ENCODE data around the gene CTNNA2.

The CTNNA2 gene

GRCh38 chr2:80303909-80304837, 791.3 kb downstream of the CTNNA2 start, which contains the start of gene LRRTM1:
LRRTM1 (minus strand) TSS chr2:80304752; CDS start chr2:80303819, 933 bp downstream.
- DNase-seq (ENCODE audit: low read depth in 2 of 2, low spot score in 1 of 2) = no peak

- DNase-seq (ENCODE audit: low read depth in 2 of 2, low spot score in 1 of 2) = no peak
Measured at GRCh38 chr2:80311304-80311703, 798.5 kb downstream of the CTNNA2 start.

DNA sequence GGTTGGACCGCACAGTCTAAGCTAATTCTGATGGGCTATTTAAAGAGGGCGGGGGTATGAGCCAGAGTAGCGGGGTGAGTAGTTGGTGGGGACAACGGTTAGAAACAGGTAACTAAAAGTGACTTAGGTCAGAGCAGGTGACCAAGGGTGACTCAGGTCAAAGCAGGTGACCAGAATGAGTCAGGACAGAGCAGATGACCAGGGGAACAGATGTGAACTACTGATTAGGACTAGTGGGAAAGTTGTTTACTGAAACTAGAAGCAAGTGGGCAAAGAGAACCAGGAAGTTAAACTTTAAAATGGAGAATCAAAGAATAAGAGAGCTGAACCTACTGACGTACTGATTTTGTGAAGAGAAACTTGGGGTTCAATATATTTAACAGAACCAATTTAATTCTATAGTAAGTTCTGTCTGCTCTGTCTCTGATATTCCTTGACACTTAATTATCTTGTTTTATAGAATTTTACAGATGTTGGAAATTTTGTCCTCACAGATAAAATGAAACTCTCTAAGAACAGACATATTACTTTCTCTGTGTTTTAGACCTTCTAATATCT, 799.5 kb downstream of the CTNNA2 start:
- no peak for DNase-seq (ENCODE audit: low read depth in 2 of 2, low spot score in 1 of 2)

- no peak for DNase-seq (ENCODE audit: low read depth in 2 of 2, low spot score in 1 of 2)
Measured at GRCh38 chr2:80322311-80322920, 809.6 kb downstream of the CTNNA2 start.

GRCh38 chr2:80322958-80323357, 810.1 kb downstream of the CTNNA2 start:
- DNase-seq (ENCODE audit: low read depth in 2 of 2, low spot score in 1 of 2) = no peak

- no peak for DNase-seq (ENCODE audit: low read depth in 2 of 2, low spot score in 1 of 2)
Measured at GRCh38 chr2:80323610-80324009, 810.8 kb downstream of the CTNNA2 start.

GRCh38 chr2:80324525-80324924, 811.7 kb downstream of the CTNNA2 start:
- DNase-seq (ENCODE audit: low read depth in 2 of 2, low spot score in 1 of 2) = no peak

DNA sequence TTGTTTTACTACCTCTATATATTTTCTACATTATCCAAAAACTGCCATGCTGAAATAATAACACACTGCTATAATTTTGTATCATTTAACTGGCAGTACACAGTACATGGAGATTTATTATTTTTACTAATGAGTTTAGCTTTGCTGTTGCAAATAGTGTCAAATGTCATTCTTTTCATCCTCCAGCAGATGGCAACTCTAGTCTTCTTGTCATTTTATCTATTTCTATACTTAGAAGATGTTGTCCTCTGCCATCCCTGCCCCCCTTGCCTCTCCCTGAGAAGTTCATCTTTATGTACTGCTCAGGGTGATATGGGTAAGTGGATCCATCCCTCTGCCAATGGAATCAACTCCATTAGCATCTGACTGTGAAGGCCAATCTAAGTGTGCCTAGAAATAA, 813.4 kb downstream of the CTNNA2 start:
- DNase-seq (ENCODE audit: low read depth in 2 of 2, low spot score in 1 of 2) = no peak

GRCh38 chr2:80326861-80327260, 814.0 kb downstream of the CTNNA2 start:
- no peak for DNase-seq (ENCODE audit: low read depth in 2 of 2, low spot score in 1 of 2)

DNA sequence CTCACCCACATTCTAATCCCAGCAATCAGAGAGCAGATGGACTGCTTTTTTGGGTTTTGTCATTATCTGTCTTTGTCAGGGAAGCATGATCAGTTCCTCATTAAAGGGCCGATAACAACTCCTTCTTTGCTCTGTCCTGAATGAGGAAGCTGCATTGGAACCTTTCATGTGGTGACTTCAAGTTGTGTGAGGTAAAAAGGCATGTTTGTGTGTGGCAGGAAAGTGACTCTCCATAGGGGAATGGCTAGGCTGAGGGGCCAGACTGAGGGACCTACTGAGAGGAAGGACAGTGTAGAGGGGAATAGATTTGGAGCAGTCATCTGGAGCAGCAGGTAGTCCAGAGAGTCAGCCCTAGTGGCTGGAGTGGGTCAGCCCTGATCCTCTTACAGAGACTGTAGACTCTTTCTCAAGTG, 815.3 kb downstream of the CTNNA2 start:
- no peak for DNase-seq (ENCODE audit: low read depth in 2 of 2, low spot score in 1 of 2)

GRCh38 chr2:80329491-80329890, 816.6 kb downstream of the CTNNA2 start:
- no peak for DNase-seq (ENCODE audit: low read depth in 2 of 2, low spot score in 1 of 2)

DNA sequence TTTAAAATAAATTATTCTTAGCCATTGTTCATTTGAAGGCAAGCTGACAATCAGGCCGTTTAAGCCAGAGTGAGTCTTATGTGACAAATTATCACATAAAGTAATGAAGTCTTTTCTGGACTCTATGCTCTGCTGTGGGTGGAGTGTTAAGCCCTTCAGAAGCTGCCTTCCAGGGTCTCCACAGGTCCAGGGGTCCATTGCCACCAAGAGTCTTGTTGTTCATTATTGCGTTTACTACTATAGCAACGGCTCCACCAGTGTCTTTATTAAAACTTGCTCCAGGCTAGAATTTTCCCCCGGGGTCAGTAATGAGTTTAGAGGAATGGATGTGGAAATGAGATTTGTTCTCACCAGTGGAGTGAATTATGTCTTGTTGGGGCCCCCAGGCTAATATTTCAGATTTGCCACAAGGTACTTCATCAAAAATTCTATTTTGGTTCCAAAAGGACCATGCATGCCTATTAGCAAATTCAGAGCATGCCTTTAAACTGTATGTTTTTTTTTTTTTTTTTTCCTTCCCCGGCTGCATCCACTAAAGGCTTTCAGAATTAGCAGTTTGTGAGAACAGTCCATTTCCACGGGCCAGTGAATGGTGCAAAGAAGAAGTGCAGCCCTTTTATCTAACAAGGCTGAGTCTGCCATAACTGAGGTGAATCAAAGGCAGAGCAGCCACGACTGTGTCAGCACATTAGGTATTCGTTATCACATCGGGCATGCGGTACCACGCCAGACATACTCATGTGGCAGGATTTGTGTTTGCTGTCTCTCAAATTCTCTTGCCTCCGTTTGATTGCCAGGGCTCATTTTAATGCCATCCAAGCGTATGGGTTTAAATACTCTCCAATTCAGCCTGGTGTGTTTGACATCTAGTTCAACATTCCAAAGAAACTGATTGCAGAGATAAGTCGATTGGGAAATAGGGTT, 817.9 kb downstream of the CTNNA2 start:
- DNase-seq (ENCODE audit: low read depth in 2 of 2, low spot score in 1 of 2) = no peak

- DNase-seq (ENCODE audit: low read depth in 2 of 2, low spot score in 1 of 2) = no peak
Measured at GRCh38 chr2:80333886-80334285, 821.0 kb downstream of the CTNNA2 start.

DNA sequence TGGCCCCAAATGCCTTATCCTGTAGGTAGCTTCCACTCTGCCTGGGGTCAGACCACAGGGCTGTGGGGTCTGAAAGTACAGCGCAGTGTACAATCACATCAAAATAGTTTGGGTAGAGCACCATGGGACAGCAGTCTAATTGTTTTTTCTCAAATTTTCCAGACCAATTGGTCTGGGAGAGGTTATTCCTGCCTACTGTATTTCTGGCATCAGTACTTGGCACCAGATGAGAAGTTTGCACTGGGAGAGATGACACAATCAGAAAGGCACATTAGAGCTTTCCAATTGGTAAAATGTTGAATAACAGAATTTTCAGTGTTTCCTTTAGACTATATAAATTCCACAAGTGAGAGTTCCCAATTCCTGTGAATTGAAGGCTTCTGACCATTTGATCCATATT, 822.6 kb downstream of the CTNNA2 start:
- no peak for DNase-seq (ENCODE audit: low read depth in 2 of 2, low spot score in 1 of 2)

- DNase-seq (ENCODE audit: low read depth in 2 of 2, low spot score in 1 of 2) = no peak
Measured at GRCh38 chr2:80338794-80339193, 825.9 kb downstream of the CTNNA2 start.

DNA sequence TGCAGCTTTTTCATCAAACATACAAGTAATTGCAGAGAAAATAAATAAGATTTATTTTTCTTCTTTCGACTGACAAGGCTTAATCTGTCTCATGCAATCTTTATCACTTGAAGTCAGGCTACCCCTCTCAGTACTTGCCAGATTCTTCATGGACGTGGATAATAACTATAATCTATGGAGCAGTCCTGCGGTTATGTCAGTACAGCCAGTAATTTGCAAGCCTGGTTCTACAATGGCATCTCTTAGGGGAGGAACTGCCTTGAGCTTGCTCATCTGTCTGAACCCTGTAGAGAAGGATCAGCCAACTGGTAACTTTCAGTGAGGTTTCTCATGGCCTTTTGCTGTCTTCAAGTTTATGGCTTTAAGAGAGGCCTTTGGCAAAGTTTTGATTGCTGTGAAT, 827.2 kb downstream of the CTNNA2 start:
- no peak for DNase-seq (ENCODE audit: low read depth in 2 of 2, low spot score in 1 of 2)

- DNase-seq (ENCODE audit: low read depth in 2 of 2, low spot score in 1 of 2) = no peak
Measured at GRCh38 chr2:80348078-80348477, 835.2 kb downstream of the CTNNA2 start.

GRCh38 chr2:80348953-80349352, 836.1 kb downstream of the CTNNA2 start:
- no peak for DNase-seq (ENCODE audit: low read depth in 2 of 2, low spot score in 1 of 2)

- DNase-seq (ENCODE audit: low read depth in 2 of 2, low spot score in 1 of 2) = no peak
Measured at GRCh38 chr2:80351231-80351630, 838.4 kb downstream of the CTNNA2 start.

- DNase-seq (ENCODE audit: low read depth in 2 of 2, low spot score in 1 of 2) = no peak
Measured at GRCh38 chr2:80354858-80355257, 842.0 kb downstream of the CTNNA2 start.

GRCh38 chr2:80361904-80362303, 849.1 kb downstream of the CTNNA2 start:
- no peak for DNase-seq (ENCODE audit: low read depth in 2 of 2, low spot score in 1 of 2)
